Neural progenitor cell (in vitro differentiated cells): Measurements from ENCODE around the gene SLCO4A1. TPM values are rescaled to one million over a fixed set of nuclear protein-coding genes. Genes with fewer than 3 reads are reported as not detected.

Experiments
- DNase-seq: peaks from one replicate; pipeline ENCODE4 v3.0.0-alpha.2; 2016; ENCODE audit warnings: low spot score
- H2AFZ ChIP-seq: fragments of 200-600 bp; sonication (generic); replicated peaks from 2 replicates; pipeline ENCODE4 v1.6.1; 2016; ENCODE audit warnings: antibody characterized with exemption
- H3F3A ChIP-seq: fragments of 200-600 bp; sonication (generic); 2 replicates; pipeline ENCODE4 v1.6.1; 2016; ENCODE audit warnings: antibody characterized with exemption, low read depth
- H3K27ac ChIP-seq: fragments of 200-600 bp; sonication (generic); 2 replicates; pipeline ENCODE4 v1.5.1; 2016; ENCODE audit warnings: mild to moderate bottlenecking
- H3K27me3 ChIP-seq: fragments of 200-600 bp; sonication (generic); 2 replicates; pipeline ENCODE4 v1.6.1; 2016; ENCODE audit warnings: mild to moderate bottlenecking, moderate library complexity
- H3K36me3 ChIP-seq: fragments of 200-600 bp; sonication (generic); 2 replicates; pipeline ENCODE4 v1.5.1; 2016
- H3K4me1 ChIP-seq: fragments of 200-600 bp; sonication (generic); 2 replicates; pipeline ENCODE4 v1.6.1; 2016; ENCODE audit warnings: mixed run types
- H3K4me2 ChIP-seq: fragments of 200-600 bp; sonication (generic); 2 replicates; pipeline ENCODE4 v1.6.1; 2016
- H3K4me3 ChIP-seq: fragments of 200-600 bp; sonication (generic); 2 replicates; pipeline ENCODE4 v1.5.1; 2016
- H3K79me2 ChIP-seq: fragments of 200-600 bp; sonication (generic); 2 replicates; pipeline ENCODE4 v1.6.1; 2016; ENCODE audit warnings: low read depth
- H3K9ac ChIP-seq: fragments of 200-600 bp; sonication (generic); 2 replicates; pipeline ENCODE4 v1.6.1; 2016
- H3K9me3 ChIP-seq: fragments of 200-600 bp; sonication (generic); 2 replicates; pipeline ENCODE4 v1.5.1; 2016; ENCODE audit warnings: low read depth
- H4K20me1 ChIP-seq: fragments of 200-600 bp; sonication (generic); 2 replicates; pipeline ENCODE4 v1.6.1; 2016; ENCODE audit warnings: low read depth
- H3K27ac Mint-ChIP-seq: 3 replicates; pipeline ENCODE4 v1.8.0; 2021; ENCODE audit warnings: mixed read lengths
- H3K27me3 Mint-ChIP-seq: 2 replicates; pipeline ENCODE4 v1.8.0; 2022; ENCODE audit warnings: low read depth, mild to moderate bottlenecking, inconsistent platforms, moderate library complexity, mixed read lengths; ENCODE audit not compliant: insufficient read depth
- H3K36me3 Mint-ChIP-seq: 3 replicates; pipeline ENCODE4 v1.8.0; 2021; ENCODE audit warnings: mixed read lengths
- H3K4me1 Mint-ChIP-seq: 3 replicates; pipeline ENCODE4 v1.8.0; 2021; ENCODE audit warnings: mixed read lengths
- H3K4me3 Mint-ChIP-seq: 3 replicates; pipeline ENCODE4 v1.8.0; 2021; ENCODE audit warnings: mild to moderate bottlenecking, moderate library complexity, mixed read lengths
- H3K9me3 Mint-ChIP-seq: 3 replicates; pipeline ENCODE4 v1.8.0; 2020; ENCODE audit warnings: mixed read lengths
- CTCF ChIP-seq: fragments of 200-600 bp; sonication (generic); IDR thresholded peaks from 2 replicates; pipeline ENCODE4 v1.5.1; 2017; ENCODE audit warnings: antibody characterized with exemption, mild to moderate bottlenecking
- EZH2 ChIP-seq: fragments of 200-600 bp; sonication (generic); IDR thresholded peaks from 2 replicates; pipeline ENCODE4 v1.6.1; 2017; ENCODE audit warnings: antibody characterized with exemption, mild to moderate bottlenecking, moderate library complexity
- EZH2phosphoT487 ChIP-seq: fragments of 200-600 bp; sonication (generic); IDR thresholded peaks from 2 replicates; pipeline ENCODE4 v1.6.1; 2017; ENCODE audit warnings: antibody characterized with exemption
- total RNA-seq: library from RNA; depleted of rRNA; stranded (reverse); fragments of >200 nt; gene quantifications from 2 replicates; pipeline ENCODE4 v1.2.3, GENCODE V29; 2015; ENCODE audit warnings: low replicate concordance

SLCO4A1 gene
- total RNA-seq, 1 donor from 2014 or later, result 0.88 TPM

- Histone ChIP-seq H2AFZ (no peak overlapping the region), H3K79me2 (no peaks in the 10 kb centered on the region), H3K4me1 (no peaks in the 10 kb centered on the region), H3K4me2 (no peak overlapping the region), H3K9ac (no peak overlapping the region), H3K36me3 (no peaks in the 10 kb centered on the region), H3K9me3 (no peaks in the 10 kb centered on the region), H4K20me1 (no peaks in the 10 kb centered on the region), H3K4me3 (no peak overlapping the region), H3K27me3 (peaks cover 5% of the 10 kb centered on the region), H3K27ac (no peak overlapping the region), H3F3A (no peaks in the 10 kb centered on the region)
- H3K27me3 Mint-ChIP-seq, result peaks cover 12% of the 10 kb centered on the region
- no peaks in the 10 kb centered on the region for H3K36me3 Mint-ChIP-seq
- no peak overlapping the region for H3K27ac Mint-ChIP-seq
- TF ChIP-seq EZH2, result no peak
- TF ChIP-seq CTCF, result no peak
- no peak for TF ChIP-seq EZH2phosphoT487
- peaks cover 3% of the 10 kb centered on the region for H3K4me1 Mint-ChIP-seq
- DNase-seq, result no peak
- H3K4me3 Mint-ChIP-seq, result no peak overlapping the region
- no peaks in the 10 kb centered on the region for H3K9me3 Mint-ChIP-seq
Measured at GRCh38 chr20:62599216-62600110, 42.8 kb upstream of the SLCO4A1 start.

GRCh38 chr20:62601172-62601571 lies 41.1 kb upstream of the SLCO4A1 start:
- Histone ChIP-seq H3K27ac (no peak overlapping the region), H3K79me2 (no peaks in the 10 kb centered on the region), H2AFZ (no peak overlapping the region), H3K4me3 (no peak overlapping the region), H3K4me2 (no peak overlapping the region), H3K9ac (no peak overlapping the region), H3K4me1 (no peaks in the 10 kb centered on the region), H3K9me3 (no peaks in the 10 kb centered on the region), H3K36me3 (no peaks in the 10 kb centered on the region), H4K20me1 (no peaks in the 10 kb centered on the region), H3K27me3 (peaks cover 2% of the 10 kb centered on the region), H3F3A (no peaks in the 10 kb centered on the region)
- peaks cover 15% of the 10 kb centered on the region for H3K27me3 Mint-ChIP-seq
- no peak for DNase-seq
- no peaks in the 10 kb centered on the region for H3K36me3 Mint-ChIP-seq
- peaks cover 6% of the 10 kb centered on the region for H3K4me1 Mint-ChIP-seq
- H3K9me3 Mint-ChIP-seq, result no peaks in the 10 kb centered on the region
- TF ChIP-seq EZH2phosphoT487 (no peak), EZH2 (no peak), CTCF (no peak)
- no peak overlapping the region for H3K4me3 Mint-ChIP-seq
- no peak overlapping the region for H3K27ac Mint-ChIP-seq

GRCh38 chr20:62601714-62602113 lies 40.6 kb upstream of the SLCO4A1 start:
- Histone ChIP-seq H3K4me1 (no peaks in the 10 kb centered on the region), H3K4me2 (no peak overlapping the region), H3K27me3 (peaks cover 6% of the 10 kb centered on the region), H3F3A (no peaks in the 10 kb centered on the region), H3K36me3 (no peaks in the 10 kb centered on the region), H3K79me2 (no peaks in the 10 kb centered on the region), H3K27ac (no peak overlapping the region), H2AFZ (no peak overlapping the region), H3K9ac (no peak overlapping the region), H3K4me3 (no peak overlapping the region), H4K20me1 (no peaks in the 10 kb centered on the region), H3K9me3 (no peaks in the 10 kb centered on the region)
- no peak for DNase-seq
- H3K4me1 Mint-ChIP-seq, result peaks cover 9% of the 10 kb centered on the region
- H3K27me3 Mint-ChIP-seq, result peaks cover 15% of the 10 kb centered on the region
- H3K9me3 Mint-ChIP-seq, result no peaks in the 10 kb centered on the region
- no peak for TF ChIP-seq EZH2
- TF ChIP-seq EZH2phosphoT487, result no peak
- TF ChIP-seq CTCF, result no peak
- H3K27ac Mint-ChIP-seq, result no peak overlapping the region
- no peaks in the 10 kb centered on the region for H3K36me3 Mint-ChIP-seq
- no peak overlapping the region for H3K4me3 Mint-ChIP-seq
